ENCODE measurements around the gene GATAD2B. TPM values are rescaled to one million over a fixed set of nuclear protein-coding genes. Genes with fewer than 3 reads are reported as not detected.

GATAD2B gene
- total RNA-seq, 2 experiments from 2014 or later, result 59.5 to 59.8 TPM

DNA sequence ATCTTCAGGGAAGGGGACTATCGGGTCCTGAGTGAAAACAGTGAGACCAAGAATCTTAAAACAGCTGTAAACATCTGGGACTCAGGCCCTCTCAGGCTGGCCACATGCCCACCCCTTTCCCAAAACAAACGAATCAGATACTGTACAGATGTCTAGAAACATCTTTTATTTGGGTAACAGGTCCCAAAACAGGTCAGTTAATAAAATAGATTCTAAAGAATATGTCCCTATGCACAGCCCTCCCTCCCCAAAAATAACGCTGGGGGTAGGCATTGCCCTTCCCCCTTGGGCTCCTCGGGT is 36.1 kb upstream of the GATAD2B start:
- ATAC-seq (no peak), DNase-seq (no peak)
- Mint-ChIP-seq H3K9me3 (no peaks in the 10 kb centered on the region), H3K27ac (peak overlapping the region; percentile 98), H3K27me3 (no peaks in the 10 kb centered on the region), H3K4me3 (peak overlapping the region; percentile 97), H3K4me1 (ENCODE audit: low read depth) (peaks cover 58% of the 10 kb centered on the region), H3K36me3 (ENCODE audit: low read depth) (peaks cover 25% of the 10 kb centered on the region)
- ChIA-PET CTCF (interaction anchor here (0.9 to 1.5 kb wide), 2 partner anchors 9 to 13 kb away, joined by 3 to 11 read pairs; partner anchors contain the start of genes CREB3L4 and DENND4B), POLR2A (interaction anchor here (0.9 to 7.3 kb wide), 9 partner anchors 8 to 130 kb away, joined by 3 to 62 read pairs (median 4); partner anchors contain the start of genes CREB3L4, DENND4B and JTB)
- intact Hi-C loops (cut with micrococcal nuclease), result no loop called here
- TF ChIP-seq, protein P1, sequence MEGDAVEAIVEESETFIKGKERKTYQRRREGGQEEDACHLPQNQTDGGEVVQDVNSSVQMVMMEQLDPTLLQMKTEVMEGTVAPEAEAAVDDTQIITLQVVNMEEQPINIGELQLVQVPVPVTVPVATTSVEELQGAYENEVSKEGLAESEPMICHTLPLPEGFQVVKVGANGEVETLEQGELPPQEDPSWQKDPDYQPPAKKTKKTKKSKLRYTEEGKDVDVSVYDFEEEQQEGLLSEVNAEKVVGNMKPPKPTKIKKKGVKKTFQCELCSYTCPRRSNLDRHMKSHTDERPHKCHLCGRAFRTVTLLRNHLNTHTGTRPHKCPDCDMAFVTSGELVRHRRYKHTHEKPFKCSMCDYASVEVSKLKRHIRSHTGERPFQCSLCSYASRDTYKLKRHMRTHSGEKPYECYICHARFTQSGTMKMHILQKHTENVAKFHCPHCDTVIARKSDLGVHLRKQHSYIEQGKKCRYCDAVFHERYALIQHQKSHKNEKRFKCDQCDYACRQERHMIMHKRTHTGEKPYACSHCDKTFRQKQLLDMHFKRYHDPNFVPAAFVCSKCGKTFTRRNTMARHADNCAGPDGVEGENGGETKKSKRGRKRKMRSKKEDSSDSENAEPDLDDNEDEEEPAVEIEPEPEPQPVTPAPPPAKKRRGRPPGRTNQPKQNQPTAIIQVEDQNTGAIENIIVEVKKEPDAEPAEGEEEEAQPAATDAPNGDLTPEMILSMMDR (IDR thresholded peaks at IDR 0.05), result no peak

DNA sequence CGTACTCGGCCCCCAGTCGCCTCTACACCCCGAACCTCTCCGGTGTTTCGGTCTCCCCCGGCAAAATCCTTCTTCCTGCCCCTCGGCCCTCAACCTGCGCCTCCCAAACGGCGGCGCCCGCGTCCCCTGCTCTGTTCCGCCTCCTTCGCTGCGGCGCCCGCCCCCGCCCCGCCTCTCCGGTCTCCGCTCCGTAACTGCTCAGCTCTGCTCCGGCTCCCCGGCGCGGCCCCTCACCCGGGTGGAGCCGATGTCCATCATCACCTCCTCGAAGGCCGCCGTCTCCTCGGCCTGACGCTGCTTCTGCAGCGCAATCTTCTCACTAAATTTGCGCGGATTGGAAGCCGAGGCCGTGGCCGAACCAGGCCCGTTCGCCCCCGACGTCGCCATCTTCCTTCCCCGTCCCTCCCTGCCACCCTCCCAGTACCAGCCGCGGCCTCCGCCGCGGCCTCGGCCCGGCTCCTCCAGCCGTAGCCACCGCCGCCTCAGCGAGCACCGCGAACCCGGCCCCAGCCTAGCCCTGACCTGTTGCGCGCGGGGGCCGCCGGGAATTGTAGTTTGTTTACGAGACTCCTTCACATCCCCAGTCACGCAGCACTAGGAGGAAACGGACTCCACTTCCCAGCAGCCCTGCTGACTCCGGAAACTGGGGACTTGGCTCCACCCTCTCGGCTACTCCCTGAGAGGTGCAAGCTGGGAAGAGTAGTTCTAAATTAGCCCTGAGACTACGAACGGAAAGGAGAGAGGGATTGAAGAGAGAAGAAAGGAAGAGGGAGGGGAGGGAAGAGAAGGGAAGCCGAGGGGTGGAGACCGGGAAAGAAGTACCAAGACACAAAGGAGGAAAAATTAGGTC is 35.6 kb upstream of the GATAD2B start, which contains the start of gene CRTC2:
TSS of gene CRTC2 (minus strand) at position 502 of the 850 bp plus-strand sequence. CDS start at position 387, 115 bp downstream.
- peak within 1 kb of the TSS; percentile 97 for H3K4me3 Mint-ChIP-seq
- ChIA-PET CTCF (interaction anchor here (0.9 to 4.8 kb wide), 3 partner anchors 10 to 12 kb away, joined by 3 to 46 read pairs (median 11); partner anchors contain the start of genes CREB3L4 and DENND4B), POLR2A (interaction anchor here (0.9 to 7.3 kb wide), 11 partner anchors 9 to 129 kb away, joined by 3 to 62 read pairs (median 5); partner anchors contain the start of genes CREB3L4, DENND4B, GATAD2B and JTB)
- peak within 1 kb of the TSS; percentile 98 for H3K27ac Mint-ChIP-seq
- TF ChIP-seq, protein P1 (IDR thresholded peaks at IDR 0.05), result no peak
- intact Hi-C loops (cut with micrococcal nuclease), result no loop called here
- ATAC-seq (peak; percentile 88), DNase-seq (peak; percentile 100)
- H3K36me3 Mint-ChIP-seq (ENCODE audit: low read depth), result peaks cover 29% of the 10 kb centered on the region
- no peaks in the 10 kb centered on the region for H3K9me3 Mint-ChIP-seq
- H3K27me3 Mint-ChIP-seq, result no peaks in the 10 kb centered on the region
- peaks cover 59% of the 10 kb centered on the region for H3K4me1 Mint-ChIP-seq (ENCODE audit: low read depth)

- DNase-seq (peak; percentile 73), ATAC-seq (peak; percentile 21)
- Mint-ChIP-seq H3K4me1 (ENCODE audit: low read depth) (peaks cover 59% of the 10 kb centered on the region), H3K27ac (peak overlapping the region; percentile 98), H3K27me3 (no peaks in the 10 kb centered on the region), H3K36me3 (ENCODE audit: low read depth) (peaks cover 30% of the 10 kb centered on the region), H3K9me3 (no peaks in the 10 kb centered on the region), H3K4me3 (peak overlapping the region; percentile 97)
- ChIA-PET CTCF (interaction anchor here (0.7 to 4.8 kb wide), 3 partner anchors 8 to 27 kb away, joined by 3 to 46 read pairs (median 3); partner anchors contain the start of gene DENND4B), POLR2A (interaction anchor here (0.8 to 7.3 kb wide), 9 partner anchors 8 to 312 kb away, joined by 3 to 62 read pairs (median 7); partner anchors contain the start of genes CREB3L4, DENND4B, GATAD2B and JTB)
- TF ChIP-seq, protein P1 (IDR thresholded peaks at IDR 0.05), result no peak
- intact Hi-C loops (cut with micrococcal nuclease), result loop anchor here (2.0 kb wide), 1 partner anchor 33 kb away; the partner anchor contains the start of gene RPS27
Observed at GRCh38 chr1:153957744-153958110, 35.0 kb upstream of the GATAD2B start.

GRCh38 chr1:153956997-153957715 is 34.4 kb upstream of the GATAD2B start:
- no peak for ATAC-seq
- intact Hi-C loops (cut with micrococcal nuclease), result loop anchor here (2.0 kb wide), 1 partner anchor 34 kb away; the partner anchor contains the start of gene RPS27

More at GRCh38 chr1:153956997-153957715, 34.4 kb upstream of the GATAD2B start:
- Mint-ChIP-seq H3K27me3 (no peaks in the 10 kb centered on the region), H3K4me3 (peak overlapping the region; percentile 97), H3K27ac (peak overlapping the region; percentile 98), H3K36me3 (ENCODE audit: low read depth) (peaks cover 33% of the 10 kb centered on the region), H3K9me3 (no peaks in the 10 kb centered on the region), H3K4me1 (ENCODE audit: low read depth) (peaks cover 55% of the 10 kb centered on the region)
- no peak for DNase-seq
- TF ChIP-seq, protein P1 (IDR thresholded peaks at IDR 0.05), result no peak
- ChIA-PET CTCF (interaction anchor here (0.6 to 4.8 kb wide), 7 partner anchors 9 to 420 kb away, joined by 3 to 46 read pairs (median 6); partner anchors contain the start of genes CREB3L4, DENND4B and RAB13), POLR2A (interaction anchor here (0.7 to 7.3 kb wide), 11 partner anchors 10 to 312 kb away, joined by 3 to 62 read pairs (median 7); partner anchors contain the start of genes CREB3L4, DENND4B, GATAD2B and JTB)

All from activated CD8-positive, alpha-beta T cell treated with anti-CD3 and anti-CD28 coated beads for 36 hours (primary cell).